GM12878 (cell line): ENCODE data around the gene MYO18B. TPM values are rescaled to one million over a fixed set of nuclear protein-coding genes. Genes with fewer than 3 reads are reported as not detected.

Source experiments
- BCL3 ChIP-seq: IDR thresholded peaks from 2 replicates; pipeline ENCODE4 v1.6.1; 2011; ENCODE audit warnings: borderline replicate concordance, low read depth, mild to moderate bottlenecking, moderate library complexity, low read length; ENCODE audit not compliant: insufficient read depth, poor library complexity, severe bottlenecking
- CTCF ChIP-seq, 3 experiments: IDR thresholded peaks in 2 of 3; conservative IDR thresholded peaks in 1 of 3; 2 replicates each; pipeline ENCODE4 v1.5.1; 2011; ENCODE audit warnings: low read depth in 3 of 3, low read length in 3 of 3, mild to moderate bottlenecking in 3 of 3, control low read depth in 2 of 3, moderate library complexity in 2 of 3, inconsistent platforms in 1 of 3, mixed read lengths in 1 of 3; ENCODE audit not compliant: control insufficient read depth in 2 of 3, insufficient read depth in 1 of 3; ENCODE audit errors: extremely low read depth in 1 of 3
- CUX1 ChIP-seq: IDR thresholded peaks from 2 replicates; pipeline ENCODE4 v1.6.1; 2012; ENCODE audit warnings: improper control_type of control experiment, low read depth, low read length; ENCODE audit not compliant: insufficient replicate concordance
- E2F8 ChIP-seq: fragments of 450-650 bp; IDR thresholded peaks from 2 replicates; pipeline ENCODE4 v1.6.1; 2018; ENCODE audit warnings: mild to moderate bottlenecking, low read depth, moderate library complexity; ENCODE audit not compliant: partially characterized antibody
- EP300 ChIP-seq, 2 experiments: fragments of 150-350 bp in 1 of 2; IDR thresholded peaks; 2 replicates each; pipeline ENCODE4 v1.6.1; 2011 to 2012; ENCODE audit warnings: low read depth in 2 of 2, low read length in 2 of 2, borderline replicate concordance in 1 of 2, improper control_type of control experiment in 1 of 2, inconsistent platforms in 1 of 2; ENCODE audit not compliant: control insufficient read depth in 1 of 2
- FOXK2 ChIP-seq: fragments of 450-650 bp; IDR thresholded peaks from 2 replicates; pipeline ENCODE4 v1.6.1; 2017; ENCODE audit warnings: mild to moderate bottlenecking, moderate library complexity
- IKZF1 ChIP-seq: fragments of 450-650 bp; conservative IDR thresholded peaks from 2 replicates; pipeline ENCODE4 v1.6.1; 2017; ENCODE audit warnings: antibody characterized with exemption, mild to moderate bottlenecking
- MEF2B ChIP-seq: fragments of 450-650 bp; IDR thresholded peaks from 2 replicates; pipeline ENCODE4 v1.6.1; 2018; ENCODE audit warnings: mild to moderate bottlenecking, moderate library complexity; ENCODE audit not compliant: partially characterized antibody, poor library complexity, severe bottlenecking
- MTA2 ChIP-seq: fragments of 450-650 bp; IDR thresholded peaks from 2 replicates; pipeline ENCODE4 v1.6.1; 2016; ENCODE audit warnings: low read depth, mild to moderate bottlenecking, moderate library complexity
- NFIC ChIP-seq: IDR thresholded peaks from 2 replicates; pipeline ENCODE4 v1.6.1; 2012; ENCODE audit warnings: low read depth, mild to moderate bottlenecking, inconsistent platforms, low read length, moderate library complexity
- NRF1 ChIP-seq: conservative IDR thresholded peaks from 2 replicates; pipeline ENCODE4 v1.6.1; 2011; ENCODE audit warnings: mild to moderate bottlenecking, low read depth, low read length, improper control_type of control experiment
- SMAD1 ChIP-seq: fragments of 450-650 bp; IDR thresholded peaks from 2 replicates; pipeline ENCODE4 v1.6.1; 2018; ENCODE audit warnings: mild to moderate bottlenecking, low read depth; ENCODE audit not compliant: partially characterized antibody
- SREBF1 ChIP-seq: IDR thresholded peaks from 2 replicates; pipeline ENCODE4 v1.6.1; 2012; ENCODE audit warnings: mild to moderate bottlenecking, low read length
- ZNF207 ChIP-seq: fragments of 450-650 bp; IDR thresholded peaks from 2 replicates; pipeline ENCODE4 v1.6.1; 2014; ENCODE audit warnings: antibody characterized with exemption, mild to moderate bottlenecking, borderline replicate concordance
- polyA plus RNA-seq, 11 experiments: library from polyadenylated mRNA; depleted of rRNA in 4 of 11; unstranded in 6 of 11; stranded (reverse) in 5 of 11; fragments of >200 nt; fragmentation: Nextera tagmentation in 4 of 11; fragmentation: Illumina TruSeq in 1 of 11; extraction: Ambion mirVana in 4 of 11; extraction: Trizol in 1 of 11; gene quantifications; 1 replicate in 1 of 11; 2 replicates in 10 of 11; pipeline versions ENCODE4 v1.2.1 to v1.2.3, GENCODE V29; 2011 to 2016; ENCODE audit warnings: inconsistent platforms in 2 of 11, missing spikeins in 2 of 11, low read depth in 1 of 11
- total RNA-seq, 4 experiments: library from RNA; depleted of rRNA in 3 of 4; stranded (reverse); fragments of >200 nt in 3 of 4; fragmentation: Illumina TruSeq in 1 of 4; extraction: Trizol in 1 of 4; gene quantifications; 2 replicates each; pipeline versions ENCODE4 v1.2.1 to v1.2.3, GENCODE V29; 2013 to 2021

Gene MYO18B
- total and polyA plus RNA-seq, 10 of the 15 experiments (the other 5 are each of a cell fraction or from before 2014, with no cell fraction given), result 0.05 to 2.1 (median 0.51) TPM; not detected in 1

DNA sequence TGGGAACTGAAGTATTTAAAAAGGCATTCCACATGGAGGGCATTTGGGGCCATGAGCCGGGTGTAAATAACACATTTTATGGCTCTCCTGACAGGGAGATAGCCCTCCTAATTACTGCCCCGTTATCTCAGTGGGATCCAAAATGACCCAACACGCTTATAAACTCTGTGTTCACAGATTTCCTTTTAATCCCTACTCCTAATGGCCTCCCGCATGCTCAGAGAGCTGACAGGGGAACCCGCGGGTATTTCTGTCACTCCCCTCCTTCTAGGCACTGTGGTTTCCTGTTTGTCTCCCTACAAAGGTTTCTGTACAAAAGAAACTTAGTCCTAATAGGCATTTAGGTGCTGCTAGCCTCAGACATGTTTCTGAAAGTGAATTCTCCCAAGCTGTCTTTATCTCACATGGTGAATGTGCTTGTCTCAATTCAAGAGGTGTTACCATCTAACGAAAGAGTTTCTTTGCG is 224.5 kb downstream of the MYO18B start (continued):
- no peak for TF ChIP-seq CUX1
- no peak for TF ChIP-seq SMAD1
- peak; percentile 70 for TF ChIP-seq MTA2
- no peak for TF ChIP-seq NRF1
- no peak for TF ChIP-seq FOXK2
- TF ChIP-seq EP300 (IDR thresholded peaks at IDR 0.05; ENCODE audit: borderline replicate concordance in 1 of 2, control insufficient read depth in 1 of 2, low read depth in 2 of 2, low read length in 2 of 2), result 0 out of 4 replicates have a peak, but pooled peaks of 1 of the 2 experiments have one; percentile 36
- no peak for TF ChIP-seq CTCF (IDR thresholded peaks at IDR 0.05 in 2 of 3, conservative IDR thresholded peaks at IDR 0.05 in 1 of 3; ENCODE audit: control insufficient read depth in 2 of 3, extremely low read depth in 1 of 3, insufficient read depth in 1 of 3, low read depth in 3 of 3, low read length in 3 of 3)
- peak; percentile 59 for TF ChIP-seq NFIC
- TF ChIP-seq SREBF1, result no peak
- TF ChIP-seq ZNF207, result no peak
- TF ChIP-seq E2F8, result no peak
- TF ChIP-seq BCL3, result peak; percentile 15
- TF ChIP-seq IKZF1, result peak; percentile 72
- no peak for TF ChIP-seq MEF2B
